Upper lobe of right lung (tissue), 1 donor: ENCODE results near the gene CEP112. TPM values are rescaled to one million over a fixed set of nuclear protein-coding genes. Genes with fewer than 3 reads are reported as not detected.
"Not testable (repeated sequence)": the region's sequence is repeated elsewhere in the genome, so short reads cannot be mapped to it uniquely, and the experiment has no call there.

ENCODE experiments used
- ATAC-seq: fragments of 200-7000 bp; cut with Tn5 transposase; one replicate; pipeline ENCODE4 v1.9.1; 2020; ENCODE audit warnings: mild to moderate bottlenecking, moderate library complexity
- DNase-seq: peaks from one replicate; pipeline ENCODE4 v3.0.0-alpha.2; 2020
- H3K27ac ChIP-seq: fragments of 200-600 bp; one replicate; pipeline ENCODE4 v1.8.0; 2022
- H3K27me3 ChIP-seq: fragments of 200-600 bp; one replicate; pipeline ENCODE4 v1.8.0; 2022; ENCODE audit warnings: mild to moderate bottlenecking
- H3K36me3 ChIP-seq: fragments of 200-600 bp; one replicate; pipeline ENCODE4 v1.8.0; 2022
- H3K4me1 ChIP-seq: fragments of 200-600 bp; one replicate; pipeline ENCODE4 v1.8.0; 2022
- H3K4me3 ChIP-seq: fragments of 200-600 bp; one replicate; pipeline ENCODE4 v1.8.0; 2022; ENCODE audit warnings: mild to moderate bottlenecking
- H3K9me3 ChIP-seq: fragments of 200-600 bp; one replicate; pipeline ENCODE4 v1.8.0; 2022
- CTCF ChIP-seq: fragments of 200-600 bp; IDR thresholded peaks from one replicate; pipeline ENCODE4 v1.8.0; 2022; ENCODE audit warnings: antibody characterized with exemption
- intact Hi-C: fragments of 100-400 bp; cut with DNase I; formaldehyde crosslinking; loops from one replicate; pipeline ENCODE4 v1.11.0; 2022
- total RNA-seq: library from RNA; stranded (reverse); fragmentation: NEBNext Ultra II Directional; extraction: Animal tissue kit (Norgen Biotek cat#: 25700); gene quantifications from one replicate; pipeline ENCODE4 v1.2.1, GENCODE V29; 2021
- donor health status: DM: no; HTN: yes; CAD: no; lungs with severe emphysema.

The CEP112 gene
- total RNA-seq, 1 donor from 2014 or later = 32.9 TPM

GRCh38 chr17:65833214-65833613 lies 358.7 kb downstream of the CEP112 start:
- no peak overlapping the region for H3K4me3 ChIP-seq

GRCh38 chr17:65830356-65830755 lies 361.6 kb downstream of the CEP112 start:
- intact Hi-C loops = no loop called here

More at GRCh38 chr17:65833214-65833613, 358.7 kb downstream of the CEP112 start:
- TF ChIP-seq CTCF = no peak
- no peaks in the 10 kb centered on the region for H3K4me1 ChIP-seq
- no peaks in the 10 kb centered on the region for H3K36me3 ChIP-seq
- H3K9me3 ChIP-seq = peaks cover 11% of the 10 kb centered on the region
- no peak for DNase-seq
- H3K27ac ChIP-seq = no peak overlapping the region
- intact Hi-C loops = no loop called here
- no peak for ATAC-seq
- H3K27me3 ChIP-seq = no peaks in the 10 kb centered on the region

GRCh38 chr17:65826577-65826976 lies 365.4 kb downstream of the CEP112 start:
- intact Hi-C loops, H3K36me3 ChIP-seq, H3K4me3 ChIP-seq: not testable (repeated sequence)

More at GRCh38 chr17:65830356-65830755, 361.6 kb downstream of the CEP112 start:
- Histone ChIP-seq H3K27me3 (no peaks in the 10 kb centered on the region), H3K9me3 (peaks cover 11% of the 10 kb centered on the region), H3K4me1 (no peaks in the 10 kb centered on the region), H3K27ac (no peak overlapping the region), H3K36me3 (no peaks in the 10 kb centered on the region), H3K4me3 (no peak overlapping the region)
- TF ChIP-seq CTCF = no peak
- ATAC-seq = no peak
- no peak for DNase-seq

GRCh38 chr17:65824901-65825300 lies 367.0 kb downstream of the CEP112 start:
- ATAC-seq (no peak), DNase-seq (no peak)
- Histone ChIP-seq H3K27me3 (no peaks in the 10 kb centered on the region), H3K9me3 (no peaks in the 10 kb centered on the region), H3K36me3 (no peaks in the 10 kb centered on the region), H3K27ac (no peak overlapping the region), H3K4me3 (no peak overlapping the region), H3K4me1 (no peaks in the 10 kb centered on the region)
- intact Hi-C loops = no loop called here
- TF ChIP-seq CTCF = no peak

More at GRCh38 chr17:65826577-65826976, 365.4 kb downstream of the CEP112 start:
- H3K4me1 ChIP-seq, H3K27me3 ChIP-seq, DNase-seq, H3K27ac ChIP-seq, H3K9me3 ChIP-seq, ATAC-seq: not testable (repeated sequence)

- DNase-seq (no peak), ATAC-seq (no peak)
- H3K4me1 ChIP-seq = no peaks in the 10 kb centered on the region
- H3K27me3 ChIP-seq = no peaks in the 10 kb centered on the region
- TF ChIP-seq CTCF = no peak
- H3K36me3 ChIP-seq = no peaks in the 10 kb centered on the region
- H3K4me3 ChIP-seq = no peak overlapping the region
- intact Hi-C loops = no loop called here
- no peaks in the 10 kb centered on the region for H3K9me3 ChIP-seq
- no peak overlapping the region for H3K27ac ChIP-seq
These were observed 368.2 kb downstream of the CEP112 start for GRCh38 chr17:65823713-65824112.

- DNase-seq = no peak
- Histone ChIP-seq H3K27ac (no peak overlapping the region), H3K27me3 (no peaks in the 10 kb centered on the region), H3K4me1 (no peaks in the 10 kb centered on the region), H3K36me3 (no peaks in the 10 kb centered on the region), H3K4me3 (no peak overlapping the region), H3K9me3 (no peaks in the 10 kb centered on the region)
- intact Hi-C loops = no loop called here
- ATAC-seq = no peak
- TF ChIP-seq CTCF = no peak
These were observed 371.1 kb downstream of the CEP112 start for GRCh38 chr17:65820811-65821210.
